Measurements from ENCODE around the gene CACNA2D2. TPM values are rescaled to one million over a fixed set of nuclear protein-coding genes. Genes with fewer than 3 reads are reported as not detected.
A peak's percentile ranks its signal among the peaks of the same experiment; 100 is the strongest.

The CACNA2D2 gene
- total and polyA plus RNA-seq, 12 donors: 0.09 to 2.0 (median 0.60) TPM

DNA sequence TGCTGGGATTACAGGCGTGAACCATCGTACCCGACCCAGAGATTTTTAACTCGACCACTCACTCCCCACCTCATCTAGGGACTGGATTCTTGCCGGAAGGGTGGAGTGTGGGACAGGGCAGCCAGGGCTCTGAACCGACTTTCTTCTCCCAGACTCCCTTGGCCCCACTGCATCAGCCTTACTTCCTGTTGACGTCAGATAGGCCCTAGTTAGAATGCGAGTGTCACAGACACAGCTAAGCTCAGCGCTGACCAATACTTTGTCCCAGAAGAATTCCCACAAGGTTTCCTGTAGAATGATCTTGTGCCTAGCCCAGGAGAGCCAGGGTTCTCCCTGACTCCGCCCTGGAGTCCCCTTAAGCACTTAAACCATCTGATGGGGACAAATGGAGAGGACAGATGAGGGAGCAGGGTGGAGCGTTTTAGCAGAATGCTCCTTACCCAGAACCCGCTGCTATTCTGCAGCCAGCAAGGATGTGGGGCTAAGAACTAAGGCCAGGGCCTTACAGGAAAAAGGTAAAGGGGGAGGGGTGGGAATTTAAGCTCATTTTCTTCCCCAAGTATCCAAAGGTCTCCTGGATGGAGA is 169.6 kb downstream of the CACNA2D2 start:
- Histone ChIP-seq H3K4me1 (replicated peaks in 1 of 2) (peaks cover 29 to 51% of the 10 kb centered on the region in 2 donors), H3K27ac (peak overlapping the region in 4 of 5 donors; percentile 22 to 98 (median 58)), H3K4me3 (no peak overlapping the region), H3K36me3 (replicated peaks in 1 of 2) (peaks cover 0 to 35% of the 10 kb centered on the region in 2 donors), H3K9me3 (replicated peaks in 1 of 3) (no peaks in the 10 kb centered on the region), H3K27me3 (no peaks in the 10 kb centered on the region)
- DNase-seq: peak in 1 of 7 donors; percentile 44
- 54 to 79% (median 65%) methylated on average over 12 of the region's 12 CpGs for WGBS, 4 donors
- TF ChIP-seq, protein P1, sequence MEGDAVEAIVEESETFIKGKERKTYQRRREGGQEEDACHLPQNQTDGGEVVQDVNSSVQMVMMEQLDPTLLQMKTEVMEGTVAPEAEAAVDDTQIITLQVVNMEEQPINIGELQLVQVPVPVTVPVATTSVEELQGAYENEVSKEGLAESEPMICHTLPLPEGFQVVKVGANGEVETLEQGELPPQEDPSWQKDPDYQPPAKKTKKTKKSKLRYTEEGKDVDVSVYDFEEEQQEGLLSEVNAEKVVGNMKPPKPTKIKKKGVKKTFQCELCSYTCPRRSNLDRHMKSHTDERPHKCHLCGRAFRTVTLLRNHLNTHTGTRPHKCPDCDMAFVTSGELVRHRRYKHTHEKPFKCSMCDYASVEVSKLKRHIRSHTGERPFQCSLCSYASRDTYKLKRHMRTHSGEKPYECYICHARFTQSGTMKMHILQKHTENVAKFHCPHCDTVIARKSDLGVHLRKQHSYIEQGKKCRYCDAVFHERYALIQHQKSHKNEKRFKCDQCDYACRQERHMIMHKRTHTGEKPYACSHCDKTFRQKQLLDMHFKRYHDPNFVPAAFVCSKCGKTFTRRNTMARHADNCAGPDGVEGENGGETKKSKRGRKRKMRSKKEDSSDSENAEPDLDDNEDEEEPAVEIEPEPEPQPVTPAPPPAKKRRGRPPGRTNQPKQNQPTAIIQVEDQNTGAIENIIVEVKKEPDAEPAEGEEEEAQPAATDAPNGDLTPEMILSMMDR (IDR thresholded peaks at IDR 0.05): no peak
- peak in 1 of 2 donors; percentile 10 for TF ChIP-seq POLR2A (IDR thresholded peaks at IDR 0.05)
- intact Hi-C loops (cut with DNase I): loop anchor here in 1 of 2 donors (5.0 kb wide), 1 partner anchor 47 kb away; no protein-coding TSS in a partner anchor

DNA sequence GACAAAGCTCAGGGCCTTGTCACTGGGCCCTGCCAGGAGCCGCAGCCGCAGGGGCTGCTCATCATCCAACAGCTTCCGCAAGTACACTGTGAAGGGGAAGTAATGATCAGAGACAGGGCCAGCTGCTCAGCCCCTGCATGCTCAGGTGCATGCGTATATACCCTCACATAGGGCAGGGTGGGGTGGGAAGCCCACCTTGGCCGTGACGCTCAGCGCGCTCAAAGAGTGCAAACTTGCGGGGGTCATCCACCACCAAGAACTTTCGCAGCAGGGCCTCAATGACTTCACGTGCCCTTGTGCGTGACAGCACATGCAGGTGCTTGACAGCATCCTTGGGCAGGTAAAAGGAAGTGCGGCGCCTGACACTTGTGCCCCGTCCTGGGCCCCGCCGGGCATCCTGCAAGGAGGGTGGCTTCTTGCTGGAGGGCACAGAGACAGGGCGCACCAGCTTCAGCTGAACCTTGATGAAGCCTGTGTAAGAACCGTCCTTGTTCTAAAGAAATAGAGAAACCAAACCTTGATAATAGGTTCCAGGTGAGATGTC is 172.0 kb downstream of the CACNA2D2 start:
- 94 to 96% (median 95%) methylated on average over 11 to 19 of the region's 19 CpGs for WGBS, 4 donors
- H3K4me1 ChIP-seq (replicated peaks in 1 of 2): peaks cover 28 to 51% of the 10 kb centered on the region in 2 donors

DNA sequence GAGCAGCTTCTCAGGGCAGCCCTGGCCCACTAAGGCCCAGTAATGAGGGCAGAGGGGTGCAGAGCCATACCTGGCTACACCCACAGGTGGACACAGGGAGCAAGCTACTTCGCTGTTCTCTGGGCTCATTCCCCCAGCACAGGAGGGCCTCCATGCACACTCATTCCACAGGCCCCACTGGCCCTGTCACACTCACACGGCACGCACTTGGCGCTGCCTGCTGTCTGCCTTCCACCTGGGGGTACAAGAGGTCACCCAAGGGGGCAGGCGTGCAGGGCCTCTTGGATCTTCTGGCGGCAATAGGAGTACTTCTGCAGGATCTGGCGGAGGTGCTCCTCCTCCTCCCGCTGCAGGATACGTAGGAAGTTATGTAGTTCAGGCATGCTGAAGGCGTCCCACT is 173.1 kb downstream of the CACNA2D2 start:
- TF ChIP-seq POLR2A (IDR thresholded peaks at IDR 0.05): no peak
- TF ChIP-seq, protein P1 (IDR thresholded peaks at IDR 0.05): no peak
- Histone ChIP-seq H3K36me3 (replicated peaks in 1 of 2) (peaks cover 0 to 46% of the 10 kb centered on the region in 2 donors), H3K27ac (no peak overlapping the region), H3K9me3 (replicated peaks in 1 of 3) (no peaks in the 10 kb centered on the region), H3K27me3 (no peaks in the 10 kb centered on the region), H3K4me3 (no peak overlapping the region), H3K4me1 (replicated peaks in 1 of 2) (peaks cover 17 to 40% of the 10 kb centered on the region in 2 donors)
- DNase-seq: no peak
- intact Hi-C loops (cut with DNase I): loop anchor here in 1 of 2 donors (5.0 kb wide), 1 partner anchor 43 kb away; no protein-coding TSS in a partner anchor
- 86 to 95% (median 91%) methylated on average over 9 to 10 of the region's 10 CpGs for WGBS, 4 donors

More for the DNA sequence above, 172.0 kb downstream of the CACNA2D2 start:
- Histone ChIP-seq H3K27ac (no peak overlapping the region), H3K9me3 (replicated peaks in 1 of 3) (no peaks in the 10 kb centered on the region), H3K27me3 (no peaks in the 10 kb centered on the region), H3K4me3 (no peak overlapping the region), H3K36me3 (replicated peaks in 1 of 2) (peaks cover 0 to 35% of the 10 kb centered on the region in 2 donors)
- no peak for DNase-seq
- TF ChIP-seq, protein P1 (IDR thresholded peaks at IDR 0.05): no peak
- TF ChIP-seq POLR2A (IDR thresholded peaks at IDR 0.05): no peak
- intact Hi-C loops (cut with DNase I): loop anchor here in 1 of 2 donors (5.0 kb wide), 1 partner anchor 44 kb away; no protein-coding TSS in a partner anchor

- peaks cover 12 to 36% of the 10 kb centered on the region in 2 donors for H3K4me1 ChIP-seq (replicated peaks in 1 of 2)
- peak within 1 kb of the TSS; percentile 30 to 85 (median 63) for H3K27ac ChIP-seq
- DNase-seq: peak; percentile 96 to 99 (median 98)
- H3K36me3 ChIP-seq (replicated peaks in 1 of 2): peaks cover 0 to 46% of the 10 kb centered on the region in 2 donors
- intact Hi-C loops (cut with DNase I): no loop called here
- H3K9me3 ChIP-seq (replicated peaks in 1 of 3): no peaks in the 10 kb centered on the region
- WGBS, 4 donors: 2 to 4% (median 3%) methylated on average over 21 to 55 of the region's 55 CpGs
- H3K27me3 ChIP-seq: no peaks in the 10 kb centered on the region
- H3K4me3 ChIP-seq: peak within 1 kb of the TSS; percentile 63 to 92 (median 83)
- TF ChIP-seq, protein P1 (IDR thresholded peaks at IDR 0.05): no peak
- peak; percentile 53 to 68 for TF ChIP-seq POLR2A (IDR thresholded peaks at IDR 0.05)
These were observed 175.3 kb downstream of the CACNA2D2 start, which contains the start of gene TUSC2 for GRCh38 chr3:50327943-50328691. TUSC2 (minus strand) TSS chr3:50328223; CDS start chr3:50328099, 124 bp downstream.

All from adrenal gland (tissue), 12 donors.